Ecto neural progenitor cell (in vitro differentiated cells): ENCODE measurements around the gene ARRDC5.
"Not testable (repeated sequence)": the region's sequence is repeated elsewhere in the genome, so short reads cannot be mapped to it uniquely, and the experiment has no call there.

Source experiments
- DNase-seq: peaks from one replicate; pipeline ENCODE4 v3.0.0-alpha.2; 2018; ENCODE audit warnings: low spot score

Gene ARRDC5

GRCh38 chr19:4909897-4910593, 7.3 kb upstream of the ARRDC5 start:
- DNase-seq, result peak; percentile 97

DNA sequence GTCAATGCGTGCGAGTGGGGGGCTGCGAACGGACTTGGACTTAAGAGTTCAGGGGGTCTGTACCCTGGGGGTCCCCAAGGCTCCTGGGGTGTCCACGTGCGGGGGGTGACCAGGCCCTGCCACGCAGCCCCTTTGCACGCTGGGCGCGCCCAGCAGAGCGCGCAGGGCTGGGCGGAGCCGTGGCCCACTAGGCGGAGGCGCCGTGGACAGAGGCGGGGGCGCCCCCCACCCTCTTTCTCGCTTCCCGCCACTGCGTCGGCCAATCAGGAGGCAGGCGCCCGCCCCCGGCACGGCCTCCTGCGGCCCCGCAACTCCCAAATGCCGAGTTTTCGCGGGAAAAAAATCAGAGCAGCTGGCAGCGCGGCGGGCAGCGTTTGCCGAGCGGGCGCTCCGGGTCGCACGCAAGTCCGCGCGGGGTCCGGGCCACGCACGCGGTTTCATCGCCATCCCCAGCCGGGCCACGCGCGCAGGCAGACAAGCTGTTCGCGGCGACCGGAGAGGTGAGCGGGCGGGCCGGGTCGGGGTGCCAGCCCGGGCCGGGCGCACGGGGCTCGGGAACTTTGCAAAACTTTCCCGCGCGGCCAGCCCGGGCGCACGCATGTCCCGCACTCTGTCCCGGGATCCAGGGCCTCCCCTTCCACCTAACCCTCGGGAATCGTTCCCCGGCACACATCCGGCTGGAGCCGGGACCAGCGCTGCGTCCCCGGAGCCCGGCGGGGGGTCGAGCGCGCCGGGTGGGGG, 6.6 kb upstream of the ARRDC5 start, which contains the start of gene UHRF1:
Gene UHRF1 (plus strand): TSS at position 346 of the 741 bp plus-strand sequence. CDS start 1,385 bp downstream, outside the sequence.
- peak; percentile 80 for DNase-seq

- peak; percentile 55 for DNase-seq
Observed at GRCh38 chr19:4908781-4909155, 6.1 kb upstream of the ARRDC5 start.

GRCh38 chr19:4908360-4908759, 5.7 kb upstream of the ARRDC5 start:
- DNase-seq, result no peak

DNA sequence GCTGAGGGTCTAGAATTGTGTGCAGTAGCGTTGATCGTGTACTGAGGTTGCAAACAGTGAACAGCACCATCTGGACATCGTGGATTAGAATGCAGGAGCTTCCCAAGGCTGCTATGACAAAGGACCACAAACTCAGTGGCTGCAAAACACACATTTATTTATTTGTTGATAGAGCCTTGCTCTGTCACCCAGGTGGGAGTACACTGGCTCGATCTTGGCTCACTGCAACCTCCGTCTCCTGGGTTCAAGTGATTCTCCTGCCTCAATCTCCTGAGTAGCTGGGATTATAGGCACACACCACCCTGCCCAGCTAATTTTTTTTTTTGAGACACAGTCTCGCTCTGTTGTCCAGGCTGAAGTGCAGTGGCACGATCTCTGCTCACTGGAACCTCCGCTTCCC, 4.3 kb upstream of the ARRDC5 start:
- DNase-seq, result no peak

- DNase-seq, result no peak
Observed at GRCh38 chr19:4904481-4904880, 1.8 kb upstream of the ARRDC5 start.

GRCh38 chr19:4900879-4901278, 1.8 kb downstream of the ARRDC5 start:
- not testable (repeated sequence) for DNase-seq

DNA sequence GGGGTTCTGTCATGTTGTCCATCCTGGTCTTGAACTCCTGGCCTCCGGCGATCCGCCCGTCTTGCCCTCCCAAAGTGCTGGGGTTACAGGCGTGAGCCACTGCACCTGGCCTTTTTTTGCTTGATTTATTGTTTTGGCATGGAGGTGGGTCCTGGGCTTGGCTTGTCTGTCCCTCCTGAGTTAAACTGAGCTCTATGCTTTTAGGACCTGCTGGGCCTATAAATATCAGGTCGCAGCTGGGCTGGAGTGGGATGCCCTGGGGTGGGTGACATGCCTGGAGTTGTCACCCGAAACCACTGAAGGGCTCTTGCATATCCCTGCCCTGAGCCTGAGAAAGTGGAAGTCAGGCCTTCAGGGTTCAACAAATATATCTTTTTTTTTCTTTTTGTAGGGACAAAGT, 5.5 kb downstream of the ARRDC5 start:
- DNase-seq, result no peak

GRCh38 chr19:4896372-4896771, 6.3 kb downstream of the ARRDC5 start:
- no peak for DNase-seq

- not testable (repeated sequence) for DNase-seq
Observed at GRCh38 chr19:4892962-4893361, 9.7 kb downstream of the ARRDC5 start.

GRCh38 chr19:4891066-4891465, 11.6 kb downstream of the ARRDC5 start:
- no peak for DNase-seq

GRCh38 chr19:4889034-4889815, 13.5 kb downstream of the ARRDC5 start:
- DNase-seq, result no peak

DNA sequence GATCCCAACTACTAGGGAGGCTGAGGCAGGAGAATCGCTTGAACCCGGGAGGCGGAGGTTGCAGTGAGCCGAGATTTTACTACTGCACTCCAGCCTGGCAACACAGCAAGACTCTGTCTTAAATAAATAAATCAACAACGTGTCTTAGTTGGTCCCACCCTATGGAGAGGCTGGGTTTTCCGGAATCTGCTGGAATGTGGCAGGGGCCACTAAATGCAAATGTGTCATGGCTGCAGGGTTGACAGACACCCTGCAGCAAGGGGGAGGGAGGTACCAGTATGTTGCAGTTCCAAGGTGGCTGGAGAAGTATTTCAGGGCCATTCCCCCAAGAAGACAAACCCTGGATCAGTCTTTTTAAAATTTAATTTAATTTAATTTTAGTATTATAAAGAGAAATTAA, 14.9 kb downstream of the ARRDC5 start:
- DNase-seq, result not testable (repeated sequence)

GRCh38 chr19:4884993-4885392, 17.7 kb downstream of the ARRDC5 start:
- not testable (repeated sequence) for DNase-seq

GRCh38 chr19:4882874-4883273, 19.8 kb downstream of the ARRDC5 start:
- not testable (repeated sequence) for DNase-seq

- DNase-seq, result no peak
Observed at GRCh38 chr19:4879041-4879440, 23.7 kb downstream of the ARRDC5 start.

DNA sequence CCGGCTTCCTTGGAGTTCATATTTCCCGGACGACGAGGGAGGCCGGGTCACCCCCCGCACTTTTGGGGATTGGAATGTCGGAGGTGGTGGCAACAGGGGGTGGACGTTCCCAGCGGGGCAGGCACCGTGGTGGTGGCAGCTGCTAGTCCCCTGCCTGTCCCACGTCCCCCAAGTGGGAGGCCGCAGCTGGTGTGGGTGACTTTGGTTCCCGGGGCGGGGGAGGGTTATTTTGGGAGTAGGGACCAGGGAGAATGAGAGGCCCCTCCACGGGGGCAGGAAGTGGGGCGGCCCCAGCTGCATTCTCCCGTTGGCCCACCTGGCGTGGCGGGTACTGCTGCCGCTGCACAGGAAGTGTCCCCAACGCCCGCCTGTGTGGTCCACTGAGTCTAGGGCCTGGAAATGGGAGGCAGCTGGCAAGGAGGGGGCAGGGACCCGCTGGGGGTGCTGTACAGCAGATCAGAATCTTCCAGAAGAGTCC, 24.2 kb downstream of the ARRDC5 start:
- DNase-seq, result peak; percentile 51

DNA sequence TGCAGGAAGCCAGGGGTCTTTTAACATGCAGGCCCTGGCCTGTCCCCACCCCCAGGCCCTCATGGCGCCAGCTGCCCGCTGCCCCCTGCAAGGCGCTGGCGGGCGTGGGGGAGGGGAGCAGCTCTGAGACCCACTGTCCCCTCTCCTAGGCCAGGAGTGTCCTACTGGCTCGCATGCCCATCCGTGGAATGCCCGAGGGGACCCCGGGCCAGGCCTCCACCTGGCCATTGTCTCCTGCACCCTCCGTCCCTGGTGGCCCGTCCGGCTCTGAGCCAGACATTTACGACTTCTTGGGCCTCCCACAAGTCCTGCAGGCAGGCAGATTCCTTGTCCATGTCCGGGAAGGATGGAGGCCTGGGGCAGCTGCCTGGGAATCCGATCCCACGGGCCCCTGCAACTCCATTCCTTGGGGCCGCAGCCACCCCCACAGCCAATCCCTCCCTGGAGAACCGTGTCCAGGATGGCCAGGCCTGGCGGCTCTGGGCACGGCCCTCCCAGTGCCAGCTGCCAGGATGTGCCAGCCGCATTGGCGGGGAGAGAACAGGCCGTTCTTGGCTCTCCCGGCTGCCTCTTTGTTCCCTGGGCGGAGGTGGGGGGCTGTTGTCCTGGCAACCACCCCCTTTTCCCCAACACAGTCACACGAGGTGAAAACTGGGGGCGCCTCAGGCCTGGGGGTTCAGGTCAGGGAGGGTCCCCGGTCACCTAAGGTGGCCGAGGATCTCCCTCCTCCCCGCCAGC, 24.8 kb downstream of the ARRDC5 start:
- DNase-seq, result peak; percentile 58

DNA sequence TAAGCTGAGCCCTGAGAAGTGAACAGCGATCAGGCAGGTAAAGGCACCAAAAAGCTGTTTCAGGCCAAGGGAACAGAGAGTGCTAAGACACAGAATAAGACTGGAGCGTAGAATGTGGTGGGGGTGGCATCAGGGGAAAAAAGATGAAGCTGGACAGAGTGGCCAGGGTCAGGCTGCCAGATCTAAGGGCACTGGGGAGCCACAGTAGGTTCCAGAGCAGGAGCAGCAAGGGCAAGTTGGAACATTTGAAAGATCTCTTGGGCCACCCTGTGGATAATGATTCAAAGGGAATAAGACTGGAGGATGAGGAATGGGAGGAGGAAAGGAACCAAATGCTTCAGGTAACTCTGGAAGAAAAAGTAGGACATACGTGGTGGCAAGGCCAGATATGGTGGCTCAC, 28.8 kb downstream of the ARRDC5 start:
- no peak for DNase-seq

GRCh38 chr19:4871711-4872110, 31.0 kb downstream of the ARRDC5 start:
- no peak for DNase-seq

DNA sequence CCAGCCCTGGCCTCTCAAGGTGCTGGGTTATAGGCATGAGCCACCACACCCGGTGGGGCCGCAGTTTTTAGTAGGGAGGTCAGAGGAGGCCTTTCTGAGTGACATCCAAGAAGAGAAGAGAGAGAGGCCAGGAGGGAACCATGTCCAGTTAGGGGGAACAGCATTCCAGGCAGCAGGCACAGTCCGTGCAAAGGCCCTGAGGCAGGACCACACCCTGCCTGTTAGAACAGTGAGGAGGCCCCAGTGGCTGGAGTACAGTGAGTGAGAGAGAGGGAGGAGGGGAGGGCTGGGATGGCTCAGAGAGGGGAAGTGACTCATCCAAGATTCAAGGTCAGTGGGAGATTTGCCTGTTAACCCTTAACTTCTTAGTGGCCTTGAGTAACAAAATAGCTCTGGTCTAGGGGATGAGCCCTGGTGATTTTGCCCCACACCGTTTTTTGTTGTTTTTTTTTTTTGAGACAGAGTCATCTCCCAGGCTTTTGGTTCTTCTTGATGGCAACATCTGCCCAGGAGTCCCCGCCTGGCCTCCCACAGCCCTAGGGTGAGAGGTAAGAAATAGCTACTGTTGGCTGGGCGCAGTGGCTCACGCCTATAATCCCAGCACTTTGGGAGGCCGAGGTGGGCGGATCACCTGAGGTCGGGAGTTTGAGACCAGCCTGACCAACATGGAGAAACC, 32.5 kb downstream of the ARRDC5 start:
- DNase-seq, result no peak
